ENCODE data around the gene FOXA3.

The FOXA3 gene

DNA sequence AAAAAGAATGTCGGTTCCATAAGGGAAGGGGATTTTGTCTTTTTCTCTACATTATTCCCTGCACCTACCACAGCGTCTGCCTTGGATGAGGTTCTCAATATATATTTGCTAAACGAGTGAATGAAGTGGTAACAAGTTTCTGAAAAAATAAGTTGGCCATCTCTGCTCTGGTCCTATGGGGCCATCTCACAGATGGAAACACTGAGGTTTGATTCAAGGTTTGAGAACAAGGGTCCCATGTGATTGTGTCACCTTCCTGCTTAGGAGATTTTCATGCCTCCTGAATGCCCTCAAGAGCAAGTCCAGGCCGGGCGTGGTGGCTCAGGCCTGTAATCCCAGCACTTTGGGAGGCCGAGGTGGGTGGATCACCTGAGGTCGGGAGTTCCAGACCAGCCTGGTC, 35.1 kb downstream of the FOXA3 start:
- H3K9me3 ChIP-seq (ENCODE audit: severe bottlenecking): no peaks in the 10 kb centered on the region
- H3K36me3 ChIP-seq: peaks cover 50% of the 10 kb centered on the region

DNA sequence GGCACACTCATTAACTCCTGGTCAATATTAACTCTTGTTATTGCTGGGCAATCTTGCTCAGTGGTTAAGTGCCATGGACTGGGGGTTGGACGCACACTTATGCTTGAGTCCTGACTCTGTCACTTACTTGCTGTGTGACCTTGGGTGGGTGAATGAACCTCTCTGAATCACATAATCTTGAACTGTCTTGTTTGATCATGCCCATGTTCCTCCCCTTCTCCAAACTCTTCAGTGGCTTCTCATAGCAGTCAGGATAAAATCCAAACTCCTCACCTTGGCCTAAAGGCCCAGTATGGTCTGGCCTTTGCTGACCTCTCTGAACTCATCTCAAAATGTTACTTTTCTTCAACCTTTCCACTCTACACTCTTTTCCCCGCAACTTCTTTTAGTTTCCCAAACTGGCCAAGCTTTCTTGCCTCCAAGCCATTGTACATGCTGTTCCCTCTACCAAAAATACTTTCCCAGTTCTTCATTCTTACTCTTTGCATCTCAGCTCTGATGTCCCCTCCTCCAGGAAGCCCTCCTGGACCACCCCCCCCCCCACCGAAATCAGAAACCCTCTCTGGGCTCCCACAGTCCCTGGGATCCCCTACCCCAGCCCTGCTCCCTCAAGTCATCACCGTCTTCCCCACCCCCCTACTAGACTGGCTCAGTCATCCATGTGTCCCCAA, 35.9 kb downstream of the FOXA3 start:
- H3K36me3 ChIP-seq: peaks cover 47% of the 10 kb centered on the region
- no peak for DNase-seq
- H3K27ac ChIP-seq: no peak overlapping the region
- no peaks in the 10 kb centered on the region for H3K9me3 ChIP-seq (ENCODE audit: severe bottlenecking)
- TF ChIP-seq, protein P1, sequence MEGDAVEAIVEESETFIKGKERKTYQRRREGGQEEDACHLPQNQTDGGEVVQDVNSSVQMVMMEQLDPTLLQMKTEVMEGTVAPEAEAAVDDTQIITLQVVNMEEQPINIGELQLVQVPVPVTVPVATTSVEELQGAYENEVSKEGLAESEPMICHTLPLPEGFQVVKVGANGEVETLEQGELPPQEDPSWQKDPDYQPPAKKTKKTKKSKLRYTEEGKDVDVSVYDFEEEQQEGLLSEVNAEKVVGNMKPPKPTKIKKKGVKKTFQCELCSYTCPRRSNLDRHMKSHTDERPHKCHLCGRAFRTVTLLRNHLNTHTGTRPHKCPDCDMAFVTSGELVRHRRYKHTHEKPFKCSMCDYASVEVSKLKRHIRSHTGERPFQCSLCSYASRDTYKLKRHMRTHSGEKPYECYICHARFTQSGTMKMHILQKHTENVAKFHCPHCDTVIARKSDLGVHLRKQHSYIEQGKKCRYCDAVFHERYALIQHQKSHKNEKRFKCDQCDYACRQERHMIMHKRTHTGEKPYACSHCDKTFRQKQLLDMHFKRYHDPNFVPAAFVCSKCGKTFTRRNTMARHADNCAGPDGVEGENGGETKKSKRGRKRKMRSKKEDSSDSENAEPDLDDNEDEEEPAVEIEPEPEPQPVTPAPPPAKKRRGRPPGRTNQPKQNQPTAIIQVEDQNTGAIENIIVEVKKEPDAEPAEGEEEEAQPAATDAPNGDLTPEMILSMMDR (IDR thresholded peaks at IDR 0.05; ENCODE audit: low read depth, low read length): no peak
- no peak overlapping the region for H3K4me3 ChIP-seq (ENCODE audit: low read depth, low read length)
- no peaks in the 10 kb centered on the region for H3K27me3 ChIP-seq (ENCODE audit: insufficient read depth, low read depth, severe bottlenecking)

More for the DNA sequence above, 35.1 kb downstream of the FOXA3 start:
- Histone ChIP-seq H3K27me3 (ENCODE audit: insufficient read depth, low read depth, severe bottlenecking) (no peaks in the 10 kb centered on the region), H3K27ac (no peak overlapping the region), H3K4me3 (ENCODE audit: low read depth, low read length) (no peak overlapping the region)
- TF ChIP-seq, protein P1 (IDR thresholded peaks at IDR 0.05; ENCODE audit: low read depth, low read length): no peak
- DNase-seq: no peak

DNA sequence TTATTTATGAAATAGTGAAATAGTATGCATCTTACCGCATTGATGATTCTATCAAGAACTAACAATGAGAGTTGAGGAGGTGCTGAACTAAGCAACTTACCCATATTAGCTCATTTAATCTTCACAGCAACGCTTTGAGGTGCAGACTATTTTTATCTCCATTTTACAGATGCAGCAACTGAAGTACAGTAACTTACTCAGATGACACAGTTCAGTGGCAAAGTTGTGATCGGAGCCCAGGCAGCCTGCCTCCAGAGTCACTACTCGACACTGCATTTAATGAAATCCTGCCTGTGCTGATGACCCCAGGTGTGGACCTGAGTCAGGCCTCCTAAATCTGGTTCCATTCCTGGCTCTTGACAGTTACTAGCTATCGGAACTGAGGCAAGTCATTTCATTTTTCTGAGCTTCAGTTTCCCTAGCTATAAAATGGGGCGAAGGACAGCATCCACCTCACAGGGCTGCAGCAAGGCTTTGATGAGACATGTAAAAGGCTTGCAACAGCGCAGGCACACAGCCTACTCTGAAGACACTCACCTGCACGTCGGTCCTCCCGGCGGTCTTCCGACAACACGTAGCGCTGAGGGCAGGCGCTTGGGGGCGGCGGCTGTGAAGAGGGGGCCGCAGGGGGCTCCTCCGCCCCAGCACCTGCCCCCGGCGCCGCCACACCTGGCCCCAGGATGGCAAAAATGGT, 36.8 kb downstream of the FOXA3 start:
- Histone ChIP-seq H3K36me3 (peaks cover 40% of the 10 kb centered on the region), H3K27me3 (ENCODE audit: insufficient read depth, low read depth, severe bottlenecking) (no peaks in the 10 kb centered on the region), H3K27ac (no peak overlapping the region), H3K4me3 (ENCODE audit: low read depth, low read length) (peak overlapping the region; percentile 88), H3K9me3 (ENCODE audit: severe bottlenecking) (no peaks in the 10 kb centered on the region)
- TF ChIP-seq, protein P1 (IDR thresholded peaks at IDR 0.05; ENCODE audit: low read depth, low read length): no peak
- DNase-seq: no peak

DNA sequence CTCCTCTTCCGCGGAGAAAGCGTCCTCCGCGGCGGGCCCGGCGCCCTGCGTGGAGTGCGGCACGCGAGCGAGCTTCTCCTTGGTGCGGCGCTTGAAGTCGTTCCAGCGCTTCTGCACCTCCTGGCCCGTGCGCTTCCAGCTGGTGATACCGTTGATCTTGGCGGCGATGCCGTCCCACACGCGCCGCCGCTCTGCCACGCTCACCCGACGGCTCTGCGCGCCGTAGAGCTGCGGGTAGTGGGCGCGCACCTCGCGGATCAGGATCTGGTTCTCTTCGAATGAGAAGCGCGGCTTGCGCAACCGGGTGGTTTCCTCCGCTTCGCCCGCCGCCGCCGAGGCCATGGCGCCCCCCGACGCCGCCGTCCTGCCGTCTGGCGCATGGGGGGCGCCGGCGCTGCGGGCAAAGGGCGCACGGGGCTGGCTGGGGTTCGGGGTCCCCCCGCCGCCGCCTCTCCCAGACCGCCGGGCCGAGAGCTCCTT, 37.3 kb downstream of the FOXA3 start:
- H3K27me3 ChIP-seq (ENCODE audit: insufficient read depth, low read depth, severe bottlenecking): no peaks in the 10 kb centered on the region
- no peak for DNase-seq
- TF ChIP-seq, protein P1 (IDR thresholded peaks at IDR 0.05; ENCODE audit: low read depth, low read length): no peak
- H3K9me3 ChIP-seq (ENCODE audit: severe bottlenecking): no peaks in the 10 kb centered on the region
- H3K27ac ChIP-seq: no peak overlapping the region
- H3K36me3 ChIP-seq: peaks cover 36% of the 10 kb centered on the region
- peak overlapping the region; percentile 88 for H3K4me3 ChIP-seq (ENCODE audit: low read depth, low read length)

DNA sequence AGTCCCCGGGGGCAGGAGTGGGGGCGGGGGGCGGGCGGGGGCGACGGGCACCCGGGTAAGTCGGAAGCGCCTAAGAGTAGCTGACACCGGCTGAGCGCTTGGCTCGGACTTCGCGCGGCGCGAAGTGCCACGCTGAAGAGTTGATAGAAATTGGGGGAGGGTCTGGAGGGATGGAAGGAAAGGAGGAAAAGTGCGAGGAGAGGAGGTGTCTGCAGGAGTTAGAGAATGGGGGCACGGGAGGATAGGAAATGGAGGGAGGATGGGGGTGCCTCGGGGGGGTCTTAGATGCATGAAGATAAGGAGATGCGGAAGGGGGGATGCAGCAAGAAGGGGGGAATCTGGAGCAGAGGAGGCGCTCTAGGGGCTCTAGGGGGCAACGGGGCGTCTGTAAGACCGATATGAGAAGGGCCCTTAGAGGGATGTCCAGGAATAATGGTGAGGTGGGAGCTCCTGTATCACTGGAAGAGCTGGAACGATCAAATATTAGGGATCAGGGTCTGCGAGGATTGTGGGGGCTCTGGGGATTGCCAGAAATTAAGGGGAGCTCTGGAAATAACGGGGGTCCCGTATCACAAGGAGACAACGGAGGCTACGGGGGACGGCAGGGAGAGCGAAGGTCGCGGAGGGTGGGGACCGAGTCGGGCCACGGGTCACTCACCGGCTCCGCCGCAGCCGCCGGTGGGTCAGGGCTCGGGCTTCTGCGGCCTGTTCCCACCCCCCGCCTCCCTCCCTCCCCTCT, 38.0 kb downstream of the FOXA3 start, which contains the start of gene MYPOP:
Gene MYPOP (minus strand): TSS at position 702 of the 739 bp plus-strand sequence. CDS start 840 bp downstream, outside the sequence.
- Histone ChIP-seq H3K27ac (peak within 1 kb of the TSS; percentile 60), H3K36me3 (peaks cover 36% of the 10 kb centered on the region), H3K9me3 (ENCODE audit: severe bottlenecking) (no peaks in the 10 kb centered on the region), H3K27me3 (ENCODE audit: insufficient read depth, low read depth, severe bottlenecking) (no peaks in the 10 kb centered on the region), H3K4me3 (ENCODE audit: low read depth, low read length) (peak within 1 kb of the TSS; percentile 88)
- TF ChIP-seq, protein P1 (IDR thresholded peaks at IDR 0.05; ENCODE audit: low read depth, low read length): no peak
- DNase-seq: no peak
